Liver (tissue), 9 donors: ENCODE data around the gene ZFP1. TPM values are rescaled to one million over a fixed set of nuclear protein-coding genes. Genes with fewer than 3 reads are reported as not detected.
A peak's percentile ranks its signal among the peaks of the same experiment; 100 is the strongest.

Experiments
- DNase-seq: peaks from one replicate; pipeline ENCODE4 v3.0.0-alpha.2; 2017; ENCODE audit warnings: low spot score
- H3K27ac ChIP-seq, 2 donors: one replicate each; pipeline ENCODE4 v1.7.0; 2013; ENCODE audit warnings: inconsistent platforms in 2 of 2, low read length in 2 of 2, control low read depth in 1 of 2, low read depth in 1 of 2, mild to moderate bottlenecking in 1 of 2
- H3K27me3 ChIP-seq, 4 donors: one replicate each; pipeline versions ENCODE4 v1.6.1 to v1.7.0; 2013; ENCODE audit warnings: low read length in 3 of 4, inconsistent platforms in 1 of 4, mild to moderate bottlenecking in 1 of 4, moderate library complexity in 1 of 4; ENCODE audit not compliant: control insufficient read depth in 4 of 4, insufficient read depth in 4 of 4
- H3K36me3 ChIP-seq, 4 donors: one replicate each; pipeline versions ENCODE4 v1.6.1 to v1.7.0; 2013; ENCODE audit warnings: low read length in 3 of 4, mild to moderate bottlenecking in 3 of 4, low read depth in 1 of 4, moderate library complexity in 1 of 4; ENCODE audit not compliant: control insufficient read depth in 4 of 4, insufficient read depth in 3 of 4
- H3K4me1 ChIP-seq, 4 donors: one replicate each; pipeline versions ENCODE4 v1.6.1 to v1.7.0; 2013; ENCODE audit warnings: low read length in 3 of 4, mild to moderate bottlenecking in 3 of 4, moderate library complexity in 1 of 4; ENCODE audit not compliant: control insufficient read depth in 4 of 4, insufficient read depth in 4 of 4
- H3K4me3 ChIP-seq, 3 donors: one replicate each; pipeline versions ENCODE4 v1.6.1 to v1.7.0; 2013; ENCODE audit warnings: low read length in 3 of 3, control low read depth in 1 of 3, low read depth in 1 of 3, mild to moderate bottlenecking in 1 of 3
- H3K9ac ChIP-seq, 2 donors: one replicate each; pipeline ENCODE4 v1.7.0; 2013; ENCODE audit warnings: low read length in 2 of 2, mild to moderate bottlenecking in 2 of 2, moderate library complexity in 2 of 2, control low read depth in 1 of 2, low read depth in 1 of 2
- H3K9me3 ChIP-seq, 4 donors: one replicate each; pipeline versions ENCODE4 v1.6.1 to v1.7.0; 2013; ENCODE audit warnings: low read length in 3 of 4; ENCODE audit not compliant: control insufficient read depth in 4 of 4
- EGR1 ChIP-seq, 2 donors: IDR thresholded peaks; 2 replicates each; pipeline ENCODE4 v1.6.1; 2016 to 2018; ENCODE audit warnings: antibody characterized with exemption in 2 of 2, low read depth in 2 of 2
- FOXA1 ChIP-seq: IDR thresholded peaks from 2 replicates; pipeline ENCODE4 v1.6.1; 2016; ENCODE audit warnings: antibody characterized with exemption
- FOXA2 ChIP-seq: IDR thresholded peaks from 2 replicates; pipeline ENCODE4 v1.6.1; 2016; ENCODE audit warnings: antibody characterized with exemption
- GABPA ChIP-seq, 2 donors: IDR thresholded peaks in 1 of 2; conservative IDR thresholded peaks in 1 of 2; 2 replicates each; pipeline ENCODE4 v1.6.1; 2016; ENCODE audit warnings: antibody characterized with exemption in 2 of 2, mild to moderate bottlenecking in 1 of 2, moderate library complexity in 1 of 2
- HNF4A ChIP-seq, 2 donors: conservative IDR thresholded peaks; 2 replicates each; pipeline ENCODE4 v1.6.1; 2016; ENCODE audit warnings: antibody characterized with exemption in 2 of 2, mild to moderate bottlenecking in 2 of 2
- HNF4G ChIP-seq: IDR thresholded peaks from 2 replicates; pipeline ENCODE4 v1.6.1; 2016; ENCODE audit warnings: antibody characterized with exemption
- JUND ChIP-seq, 2 donors: IDR thresholded peaks; 2 replicates each; pipeline ENCODE4 v1.6.1; 2016; ENCODE audit warnings: antibody characterized with exemption in 2 of 2
- NR2F2 ChIP-seq: IDR thresholded peaks from 2 replicates; pipeline ENCODE4 v1.6.1; 2016; ENCODE audit warnings: antibody characterized with exemption
- RAD21 ChIP-seq, 2 donors: IDR thresholded peaks; 2 replicates each; pipeline ENCODE4 v1.6.1; 2016; ENCODE audit warnings: antibody characterized with exemption in 2 of 2, mild to moderate bottlenecking in 2 of 2
- RXRA ChIP-seq, 2 donors: IDR thresholded peaks; 2 replicates each; pipeline ENCODE4 v1.6.1; 2017 to 2018; ENCODE audit warnings: antibody characterized with exemption in 2 of 2, mild to moderate bottlenecking in 1 of 2
- SP1 ChIP-seq: IDR thresholded peaks from 2 replicates; pipeline ENCODE4 v1.6.1; 2018; ENCODE audit warnings: antibody characterized with exemption, mild to moderate bottlenecking
- TAF1 ChIP-seq: conservative IDR thresholded peaks from 2 replicates; pipeline ENCODE4 v1.6.1; 2016; ENCODE audit warnings: antibody characterized with exemption, mild to moderate bottlenecking
- YY1 ChIP-seq: IDR thresholded peaks from 2 replicates; pipeline ENCODE4 v1.6.1; 2016; ENCODE audit warnings: antibody characterized with exemption, mild to moderate bottlenecking
- WGBS: extraction: QIAGEN DNeasy Blood & Tissue Kit; methylation state at CpG from one replicate; pipeline ENCODE4 v1.1.7; 2013; 5-methylcytosine and 5-hydroxymethylcytosine counted together
- polyA plus RNA-seq, 2 donors: library from polyadenylated mRNA; stranded (reverse) in 1 of 2; unstranded in 1 of 2; fragments of 200-250 nt in 1 of 2; fragments of >200 nt in 1 of 2; fragmentation: Nextera tagmentation in 1 of 2; extraction: Ambion mirVana in 1 of 2; gene quantifications; one replicate each; pipeline versions ENCODE4 v1.2.1 to v1.2.3, GENCODE V29; 2013 to 2015
- total RNA-seq, 2 donors: library from RNA; depleted of rRNA; stranded (reverse); fragments of >200 nt; gene quantifications; one replicate each; pipeline ENCODE4 v1.2.3, GENCODE V29; 2014
- TF ChIP-seq, protein P1 (sequence below): IDR thresholded peaks from 2 replicates; pipeline ENCODE4 v1.6.1; 2016; ENCODE audit warnings: antibody characterized with exemption, mild to moderate bottlenecking
- TF ChIP-seq, protein P2 (sequence below): IDR thresholded peaks from 2 replicates; pipeline ENCODE4 v1.6.1; 2016; ENCODE audit warnings: antibody characterized with exemption
- TF ChIP-seq, protein P3 (sequence below): IDR thresholded peaks from 2 replicates; pipeline ENCODE4 v1.6.1; 2016; ENCODE audit warnings: antibody characterized with exemption
- TF ChIP-seq, protein P4 (sequence below): IDR thresholded peaks from 2 replicates; pipeline ENCODE4 v1.6.1; 2016; ENCODE audit warnings: antibody characterized with exemption
- TF ChIP-seq, protein P5 (sequence below): fragments of 150-350 bp; IDR thresholded peaks from 2 replicates; pipeline ENCODE4 v1.5.1; 2017; ENCODE audit warnings: improper control_type of control experiment, low read depth, low read length; ENCODE audit not compliant: missing input control
- donor health status: healthy.
- donor health status: healthy.
- donor health status: healthy.
- donor health status: healthy.
- donor health status: healthy.

Gene ZFP1
- total and polyA plus RNA-seq, 4 donors = 3.8 to 8.5 (median 6.0) TPM

DNA sequence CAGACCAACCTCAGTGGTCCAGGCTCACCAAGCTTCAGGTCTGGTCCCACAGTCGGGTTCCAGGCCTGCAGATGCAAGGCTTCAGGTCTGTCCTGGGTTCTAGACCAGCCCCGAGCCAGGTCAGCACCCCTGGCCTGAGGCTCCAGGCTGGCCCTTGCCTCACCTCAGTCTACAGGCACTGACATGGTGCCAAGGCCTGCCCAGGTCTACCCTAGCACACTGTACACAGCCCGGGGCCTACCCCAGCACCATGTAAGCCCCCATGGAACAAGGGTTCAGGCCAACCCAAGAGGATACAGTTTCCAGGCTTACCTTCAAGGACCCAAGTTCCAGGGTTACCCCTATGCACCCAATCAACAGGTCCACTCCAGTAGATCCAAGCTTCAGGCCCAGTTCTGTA lies 26.8 kb downstream of the ZFP1 start:
- 97% methylated on average over 3 of the region's 3 CpGs for WGBS
- Histone ChIP-seq H3K4me1 (no peaks in the 10 kb centered on the region), H3K27ac (no peak overlapping the region), H3K9ac (no peak overlapping the region), H3K27me3 (no peaks in the 10 kb centered on the region), H3K4me3 (peak overlapping the region in 1 of 3 donors; percentile 13), H3K9me3 (peaks cover 24 to 45% (median 32%) of the 10 kb centered on the region in 4 donors), H3K36me3 (peaks cover 0 to 13% (median 10%) of the 10 kb centered on the region in 4 donors)
- TF ChIP-seq FOXA2 = no peak
- no peak for TF ChIP-seq FOXA1
- TF ChIP-seq HNF4A (conservative IDR thresholded peaks at IDR 0.05) = no peak
- no peak for TF ChIP-seq YY1
- TF ChIP-seq, protein P1, sequence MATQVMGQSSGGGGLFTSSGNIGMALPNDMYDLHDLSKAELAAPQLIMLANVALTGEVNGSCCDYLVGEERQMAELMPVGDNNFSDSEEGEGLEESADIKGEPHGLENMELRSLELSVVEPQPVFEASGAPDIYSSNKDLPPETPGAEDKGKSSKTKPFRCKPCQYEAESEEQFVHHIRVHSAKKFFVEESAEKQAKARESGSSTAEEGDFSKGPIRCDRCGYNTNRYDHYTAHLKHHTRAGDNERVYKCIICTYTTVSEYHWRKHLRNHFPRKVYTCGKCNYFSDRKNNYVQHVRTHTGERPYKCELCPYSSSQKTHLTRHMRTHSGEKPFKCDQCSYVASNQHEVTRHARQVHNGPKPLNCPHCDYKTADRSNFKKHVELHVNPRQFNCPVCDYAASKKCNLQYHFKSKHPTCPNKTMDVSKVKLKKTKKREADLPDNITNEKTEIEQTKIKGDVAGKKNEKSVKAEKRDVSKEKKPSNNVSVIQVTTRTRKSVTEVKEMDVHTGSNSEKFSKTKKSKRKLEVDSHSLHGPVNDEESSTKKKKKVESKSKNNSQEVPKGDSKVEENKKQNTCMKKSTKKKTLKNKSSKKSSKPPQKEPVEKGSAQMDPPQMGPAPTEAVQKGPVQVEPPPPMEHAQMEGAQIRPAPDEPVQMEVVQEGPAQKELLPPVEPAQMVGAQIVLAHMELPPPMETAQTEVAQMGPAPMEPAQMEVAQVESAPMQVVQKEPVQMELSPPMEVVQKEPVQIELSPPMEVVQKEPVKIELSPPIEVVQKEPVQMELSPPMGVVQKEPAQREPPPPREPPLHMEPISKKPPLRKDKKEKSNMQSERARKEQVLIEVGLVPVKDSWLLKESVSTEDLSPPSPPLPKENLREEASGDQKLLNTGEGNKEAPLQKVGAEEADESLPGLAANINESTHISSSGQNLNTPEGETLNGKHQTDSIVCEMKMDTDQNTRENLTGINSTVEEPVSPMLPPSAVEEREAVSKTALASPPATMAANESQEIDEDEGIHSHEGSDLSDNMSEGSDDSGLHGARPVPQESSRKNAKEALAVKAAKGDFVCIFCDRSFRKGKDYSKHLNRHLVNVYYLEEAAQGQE = no peak
- TF ChIP-seq RAD21 (IDR thresholded peaks at IDR 0.05) = no peak
- TF ChIP-seq, protein P2, sequence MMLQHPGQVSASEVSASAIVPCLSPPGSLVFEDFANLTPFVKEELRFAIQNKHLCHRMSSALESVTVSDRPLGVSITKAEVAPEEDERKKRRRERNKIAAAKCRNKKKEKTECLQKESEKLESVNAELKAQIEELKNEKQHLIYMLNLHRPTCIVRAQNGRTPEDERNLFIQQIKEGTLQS = no peak
- TF ChIP-seq, protein P3, sequence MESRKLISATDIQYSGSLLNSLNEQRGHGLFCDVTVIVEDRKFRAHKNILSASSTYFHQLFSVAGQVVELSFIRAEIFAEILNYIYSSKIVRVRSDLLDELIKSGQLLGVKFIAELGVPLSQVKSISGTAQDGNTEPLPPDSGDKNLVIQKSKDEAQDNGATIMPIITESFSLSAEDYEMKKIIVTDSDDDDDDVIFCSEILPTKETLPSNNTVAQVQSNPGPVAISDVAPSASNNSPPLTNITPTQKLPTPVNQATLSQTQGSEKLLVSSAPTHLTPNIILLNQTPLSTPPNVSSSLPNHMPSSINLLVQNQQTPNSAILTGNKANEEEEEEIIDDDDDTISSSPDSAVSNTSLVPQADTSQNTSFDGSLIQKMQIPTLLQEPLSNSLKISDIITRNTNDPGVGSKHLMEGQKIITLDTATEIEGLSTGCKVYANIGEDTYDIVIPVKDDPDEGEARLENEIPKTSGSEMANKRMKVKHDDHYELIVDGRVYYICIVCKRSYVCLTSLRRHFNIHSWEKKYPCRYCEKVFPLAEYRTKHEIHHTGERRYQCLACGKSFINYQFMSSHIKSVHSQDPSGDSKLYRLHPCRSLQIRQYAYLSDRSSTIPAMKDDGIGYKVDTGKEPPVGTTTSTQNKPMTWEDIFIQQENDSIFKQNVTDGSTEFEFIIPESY = no peak
- TF ChIP-seq EGR1 (IDR thresholded peaks at IDR 0.05; ENCODE audit: low read depth in 2 of 2) = no peak
- no peak for TF ChIP-seq NR2F2
- TF ChIP-seq, protein P4, sequence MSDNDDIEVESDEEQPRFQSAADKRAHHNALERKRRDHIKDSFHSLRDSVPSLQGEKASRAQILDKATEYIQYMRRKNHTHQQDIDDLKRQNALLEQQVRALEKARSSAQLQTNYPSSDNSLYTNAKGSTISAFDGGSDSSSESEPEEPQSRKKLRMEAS = no peak
- no peak for TF ChIP-seq HNF4G
- DNase-seq = no peak

DNA sequence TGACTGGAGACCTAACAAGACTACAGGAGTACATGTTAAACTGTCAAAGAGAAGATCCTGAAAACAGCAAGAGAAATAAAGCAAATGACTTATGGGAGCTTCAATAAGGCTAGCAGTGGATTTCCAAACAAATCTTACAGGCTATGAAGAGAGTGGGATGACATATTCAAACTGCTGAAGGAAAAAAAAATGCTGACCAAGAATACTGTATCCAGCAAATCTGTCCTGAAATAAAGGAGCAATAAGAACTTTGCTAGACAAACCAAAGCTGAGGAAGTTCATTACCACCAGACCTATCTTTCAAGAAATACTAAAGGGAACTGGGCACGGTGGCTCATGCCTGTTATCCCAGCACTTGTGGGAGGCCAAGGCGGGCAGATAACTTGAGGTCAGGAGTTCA lies 28.6 kb downstream of the ZFP1 start:
- Histone ChIP-seq H3K9me3 (peaks cover 14 to 29% (median 23%) of the 10 kb centered on the region in 4 donors), H3K4me1 (no peaks in the 10 kb centered on the region)
- 91% methylated on average over 2 of the region's 2 CpGs for WGBS
- TF ChIP-seq EGR1 (IDR thresholded peaks at IDR 0.05; ENCODE audit: low read depth in 2 of 2) (no peak), FOXA2 (no peak), JUND (IDR thresholded peaks at IDR 0.05) (no peak), TAF1 (no peak), FOXA1 (no peak), NR2F2 (no peak), GABPA (IDR thresholded peaks at IDR 0.05 in 1 of 2, conservative IDR thresholded peaks at IDR 0.05 in 1 of 2) (no peak), RXRA (IDR thresholded peaks at IDR 0.05) (no peak), HNF4A (conservative IDR thresholded peaks at IDR 0.05) (no peak), SP1 (no peak)
- TF ChIP-seq, protein P2 = no peak
- TF ChIP-seq, protein P5, sequence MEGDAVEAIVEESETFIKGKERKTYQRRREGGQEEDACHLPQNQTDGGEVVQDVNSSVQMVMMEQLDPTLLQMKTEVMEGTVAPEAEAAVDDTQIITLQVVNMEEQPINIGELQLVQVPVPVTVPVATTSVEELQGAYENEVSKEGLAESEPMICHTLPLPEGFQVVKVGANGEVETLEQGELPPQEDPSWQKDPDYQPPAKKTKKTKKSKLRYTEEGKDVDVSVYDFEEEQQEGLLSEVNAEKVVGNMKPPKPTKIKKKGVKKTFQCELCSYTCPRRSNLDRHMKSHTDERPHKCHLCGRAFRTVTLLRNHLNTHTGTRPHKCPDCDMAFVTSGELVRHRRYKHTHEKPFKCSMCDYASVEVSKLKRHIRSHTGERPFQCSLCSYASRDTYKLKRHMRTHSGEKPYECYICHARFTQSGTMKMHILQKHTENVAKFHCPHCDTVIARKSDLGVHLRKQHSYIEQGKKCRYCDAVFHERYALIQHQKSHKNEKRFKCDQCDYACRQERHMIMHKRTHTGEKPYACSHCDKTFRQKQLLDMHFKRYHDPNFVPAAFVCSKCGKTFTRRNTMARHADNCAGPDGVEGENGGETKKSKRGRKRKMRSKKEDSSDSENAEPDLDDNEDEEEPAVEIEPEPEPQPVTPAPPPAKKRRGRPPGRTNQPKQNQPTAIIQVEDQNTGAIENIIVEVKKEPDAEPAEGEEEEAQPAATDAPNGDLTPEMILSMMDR = no peak
- TF ChIP-seq, protein P1 = no peak
- TF ChIP-seq, protein P4 = no peak

More for the DNA sequence above, 28.6 kb downstream of the ZFP1 start:
- H3K4me3 ChIP-seq = no peak overlapping the region
- no peak overlapping the region for H3K27ac ChIP-seq
- H3K36me3 ChIP-seq = no peaks in the 10 kb centered on the region
- no peak for DNase-seq
- H3K9ac ChIP-seq = no peak overlapping the region
- H3K27me3 ChIP-seq = no peaks in the 10 kb centered on the region
